Neuronal stem cell (in vitro differentiated cells): ENCODE results near the gene REELD1.

ENCODE experiments used
- DNase-seq: peaks from one replicate; pipeline ENCODE4 v3.0.0-alpha.2; 2013; ENCODE audit warnings: low spot score
- H2AFZ ChIP-seq: one replicate; pipeline ENCODE4 v1.6.1; 2013; ENCODE audit warnings: mild to moderate bottlenecking, low read length, inconsistent platforms
- H2AK5ac ChIP-seq: 2 replicates; pipeline ENCODE4 v1.6.1; 2013; ENCODE audit warnings: low read depth, mild to moderate bottlenecking, inconsistent platforms, low read length, moderate library complexity, mixed read lengths
- H2BK120ac ChIP-seq: 2 replicates; pipeline ENCODE4 v1.6.1; 2013; ENCODE audit warnings: low read depth, mild to moderate bottlenecking, inconsistent platforms, low read length, moderate library complexity, mixed read lengths
- H2BK12ac ChIP-seq: one replicate; pipeline ENCODE4 v1.6.1; 2013; ENCODE audit warnings: low read length, inconsistent platforms
- H2BK15ac ChIP-seq: 2 replicates; pipeline ENCODE4 v1.6.1; 2013; ENCODE audit warnings: mild to moderate bottlenecking, low read length, inconsistent platforms, mixed read lengths
- H2BK5ac ChIP-seq: one replicate; pipeline ENCODE4 v1.6.1; 2013; ENCODE audit warnings: inconsistent platforms, mild to moderate bottlenecking, low read length, moderate library complexity
- H3K14ac ChIP-seq: one replicate; pipeline ENCODE4 v1.6.1; 2013; ENCODE audit warnings: low read length, inconsistent platforms
- H3K18ac ChIP-seq: 2 replicates; pipeline ENCODE4 v1.6.1; 2013; ENCODE audit warnings: low read length, inconsistent platforms
- H3K23ac ChIP-seq: 2 replicates; pipeline ENCODE4 v1.6.1; 2013; ENCODE audit warnings: low read depth, mild to moderate bottlenecking, mixed read lengths, low read length, inconsistent platforms; ENCODE audit not compliant: poor library complexity
- H3K27ac ChIP-seq: replicated peaks from 3 replicates; pipeline ENCODE4 v1.5.1; 2013; ENCODE audit warnings: low read length, inconsistent platforms
- H3K27me3 ChIP-seq, 3 experiments: 2 replicates each; pipeline ENCODE4 v1.6.1; 2013; ENCODE audit warnings: low read length in 3 of 3, mild to moderate bottlenecking in 2 of 3, inconsistent platforms in 1 of 3, low read depth in 1 of 3, mixed read lengths in 1 of 3, moderate library complexity in 1 of 3; ENCODE audit not compliant: control insufficient read depth in 3 of 3, insufficient read depth in 3 of 3
- H3K36me3 ChIP-seq, 2 donors: replicated peaks in 1 of 2; 2 replicates each; pipeline ENCODE4 v1.6.1; 2013; ENCODE audit warnings: low read length in 2 of 2; ENCODE audit not compliant: control insufficient read depth in 2 of 2, insufficient read depth in 2 of 2
- H3K4ac ChIP-seq: 2 replicates; pipeline ENCODE4 v1.6.1; 2013; ENCODE audit warnings: inconsistent platforms, mild to moderate bottlenecking, low read length, moderate library complexity
- H3K4me1 ChIP-seq, 2 donors: 1 replicate in 1 of 2; 2 replicates in 1 of 2; pipeline ENCODE4 v1.6.1; 2013; ENCODE audit warnings: low read length in 2 of 2, low read depth in 1 of 2; ENCODE audit not compliant: control insufficient read depth in 2 of 2, insufficient read depth in 1 of 2
- H3K4me2 ChIP-seq: one replicate; pipeline ENCODE4 v1.6.1; 2013; ENCODE audit warnings: mild to moderate bottlenecking, low read length, inconsistent platforms; ENCODE audit not compliant: insufficient read depth, poor library complexity, severe bottlenecking
- H3K4me3 ChIP-seq, 2 donors: 2 replicates each; pipeline ENCODE4 v1.5.1; 2013; ENCODE audit warnings: low read length in 2 of 2, mild to moderate bottlenecking in 2 of 2, inconsistent platforms in 1 of 2, moderate library complexity in 1 of 2
- H3K79me1 ChIP-seq: one replicate; pipeline ENCODE4 v1.6.1; 2013; ENCODE audit warnings: low read depth, mild to moderate bottlenecking, inconsistent platforms, low read length, moderate library complexity
- H3K9ac ChIP-seq: one replicate; pipeline ENCODE4 v1.6.1; 2013; ENCODE audit warnings: mild to moderate bottlenecking, low read depth, low read length, inconsistent platforms; ENCODE audit not compliant: poor library complexity
- H3K9me3 ChIP-seq, 2 donors: replicated peaks in 1 of 2; 2 replicates each; pipeline versions ENCODE3 to v1.6.1; 2013; ENCODE audit warnings: low read length in 2 of 2, mild to moderate bottlenecking in 2 of 2, inconsistent platforms in 1 of 2, low read depth in 1 of 2, mixed read lengths in 1 of 2, moderate library complexity in 1 of 2; ENCODE audit not compliant: control insufficient read depth in 2 of 2, insufficient read depth in 1 of 2
- H4K8ac ChIP-seq: one replicate; pipeline ENCODE4 v1.6.1; 2013; ENCODE audit warnings: low read depth, mild to moderate bottlenecking, inconsistent platforms, low read length, moderate library complexity
- H4K91ac ChIP-seq: one replicate; pipeline ENCODE4 v1.6.1; 2013; ENCODE audit warnings: low read length, low read depth, mild to moderate bottlenecking, inconsistent platforms; ENCODE audit not compliant: poor library complexity
- WGBS, 2 donors: extraction: QIAGEN DNeasy Blood & Tissue Kit; methylation state at CpG; one replicate each; pipeline ENCODE4 v1.1.7; 2013; ENCODE audit warnings: missing lambda C conversion rate in 2 of 2, mixed read lengths in 1 of 2; ENCODE audit not compliant: insufficient read length in 2 of 2, insufficient replicate concordance in 1 of 2; ENCODE audit errors: extremely low coverage in 2 of 2; 5-methylcytosine and 5-hydroxymethylcytosine counted together

REELD1 gene

GRCh38 chr4:146265950-146266490 lies 51.7 kb downstream of the REELD1 start:
- Histone ChIP-seq H3K4ac (no peak overlapping the region), H4K8ac (no peak overlapping the region), H3K18ac (no peak overlapping the region), H2BK5ac (no peak overlapping the region), H2BK12ac (no peak overlapping the region), H3K79me1 (no peaks in the 10 kb centered on the region), H3K4me2 (no peak overlapping the region), H2AFZ (no peak overlapping the region), H3K4me3 (no peak overlapping the region), H2AK5ac (no peak overlapping the region), H3K14ac (no peak overlapping the region), H2BK15ac (no peak overlapping the region), H3K9ac (no peak overlapping the region), H3K4me1 (peaks cover 4 to 12% of the 10 kb centered on the region in 2 donors), H3K27ac (no peak overlapping the region), H3K27me3 (no peaks in the 10 kb centered on the region), H4K91ac (no peak overlapping the region), H3K36me3 (no peaks in the 10 kb centered on the region), H2BK120ac (no peak overlapping the region), H3K9me3 (no peaks in the 10 kb centered on the region), H3K23ac (no peak overlapping the region)
- WGBS, 2 donors: no CpG with 5 or more reads among the region's 2 CpGs
- no peak for DNase-seq

DNA sequence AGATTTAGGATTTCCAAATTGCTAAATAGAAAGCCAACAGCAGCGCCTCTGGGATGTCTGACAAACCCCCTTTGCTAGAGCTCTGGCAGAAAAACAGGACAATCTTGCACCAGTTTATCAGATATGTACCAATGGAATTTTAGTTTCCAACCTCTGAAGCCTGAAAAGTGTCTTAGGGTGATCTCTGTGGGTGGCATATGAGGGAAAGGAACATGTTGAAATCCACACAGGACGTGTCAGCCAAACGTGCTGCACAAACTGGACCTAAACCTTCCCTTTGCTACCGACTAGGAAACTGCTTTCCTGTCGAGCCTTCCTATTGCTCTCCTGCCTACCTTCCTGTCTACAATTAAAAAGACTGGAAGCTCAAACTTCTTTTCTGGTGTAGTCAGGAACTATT lies 53.5 kb downstream of the REELD1 start:
- Histone ChIP-seq H3K9me3 (no peaks in the 10 kb centered on the region), H3K27ac (no peak overlapping the region), H3K36me3 (no peaks in the 10 kb centered on the region), H3K18ac (no peak overlapping the region), H4K8ac (no peak overlapping the region), H3K14ac (no peak overlapping the region), H4K91ac (no peak overlapping the region), H3K27me3 (no peaks in the 10 kb centered on the region), H3K23ac (no peak overlapping the region), H2AK5ac (no peak overlapping the region), H3K4ac (no peak overlapping the region), H3K79me1 (no peaks in the 10 kb centered on the region), H2AFZ (no peak overlapping the region), H3K4me2 (no peak overlapping the region), H3K9ac (no peak overlapping the region), H2BK12ac (no peak overlapping the region), H3K4me1 (peaks cover 4 to 14% of the 10 kb centered on the region in 2 donors), H2BK5ac (no peak overlapping the region), H2BK120ac (no peak overlapping the region), H2BK15ac (no peak overlapping the region), H3K4me3 (no peak overlapping the region)
- DNase-seq: no peak
- no CpG with 5 or more reads among the region's 5 CpGs for WGBS, 2 donors

DNA sequence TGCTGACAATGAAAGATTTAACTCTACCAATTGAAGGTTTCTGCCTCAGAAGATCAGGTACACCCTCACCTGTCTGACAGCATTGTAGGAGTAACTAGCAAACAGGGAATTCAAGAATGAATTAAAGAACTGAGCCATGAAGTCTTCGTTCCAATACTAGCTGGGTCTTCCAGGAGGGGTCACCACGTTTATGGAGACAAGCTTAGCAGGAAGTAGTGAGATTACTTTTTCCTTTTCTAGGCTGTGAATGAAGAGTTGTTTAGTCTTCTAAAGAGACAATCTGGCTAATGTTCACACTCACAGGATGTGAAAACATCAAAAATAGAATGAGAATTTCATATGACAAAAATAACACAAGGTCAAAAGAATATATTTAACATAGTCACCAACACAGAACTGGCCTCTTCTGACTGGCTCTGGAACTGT lies 54.9 kb downstream of the REELD1 start:
- no peak overlapping the region for H2BK120ac ChIP-seq
- no peak overlapping the region for H3K23ac ChIP-seq
- no peak overlapping the region for H2AFZ ChIP-seq
- H3K9me3 ChIP-seq: no peaks in the 10 kb centered on the region
- no peaks in the 10 kb centered on the region for H3K36me3 ChIP-seq
- H3K14ac ChIP-seq: no peak overlapping the region
- H4K91ac ChIP-seq: no peak overlapping the region
- H3K4me1 ChIP-seq: peaks cover 4 to 14% of the 10 kb centered on the region in 2 donors
- H3K18ac ChIP-seq: no peak overlapping the region
- H3K27ac ChIP-seq: no peak overlapping the region
- H4K8ac ChIP-seq: no peak overlapping the region
- no peak overlapping the region for H3K4me2 ChIP-seq
- no peak overlapping the region for H3K4ac ChIP-seq
- H2BK12ac ChIP-seq: no peak overlapping the region
- H2BK5ac ChIP-seq: no peak overlapping the region
- H3K27me3 ChIP-seq: no peaks in the 10 kb centered on the region
- no peak for DNase-seq
- WGBS, 2 donors: no CpG with 5 or more reads among the region's 2 CpGs
- H2AK5ac ChIP-seq: no peak overlapping the region
- no peak overlapping the region for H3K9ac ChIP-seq
- H3K4me3 ChIP-seq: no peak overlapping the region
- H3K79me1 ChIP-seq: no peaks in the 10 kb centered on the region
- no peak overlapping the region for H2BK15ac ChIP-seq

DNA sequence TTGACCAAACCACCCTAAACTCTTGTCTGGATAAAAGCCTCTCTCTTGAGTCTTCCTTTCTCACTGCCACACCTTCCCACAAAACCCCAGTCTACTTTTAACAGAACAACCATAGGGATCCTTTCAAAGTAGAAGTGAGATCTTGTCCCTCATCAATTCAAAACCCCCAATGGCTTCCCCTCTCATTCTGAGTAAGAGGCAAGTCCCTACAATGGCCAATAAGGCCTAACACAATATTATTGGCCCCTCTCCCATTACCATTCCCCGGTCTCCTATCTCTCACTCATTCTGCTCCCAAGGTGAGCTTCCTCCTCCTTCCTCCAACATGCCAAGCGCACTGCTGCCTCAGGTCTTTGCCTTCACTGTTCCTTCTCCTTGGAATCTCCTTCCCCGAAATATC lies 57.1 kb downstream of the REELD1 start:
- H3K36me3 ChIP-seq: no peaks in the 10 kb centered on the region
- no peak overlapping the region for H3K4me2 ChIP-seq
- H2BK15ac ChIP-seq: no peak overlapping the region
- no peaks in the 10 kb centered on the region for H3K27me3 ChIP-seq
- H2BK12ac ChIP-seq: no peak overlapping the region
- no peak overlapping the region for H3K23ac ChIP-seq
- H2BK120ac ChIP-seq: no peak overlapping the region
- H3K9ac ChIP-seq: no peak overlapping the region
- no peak overlapping the region for H2AFZ ChIP-seq
- no peaks in the 10 kb centered on the region for H3K9me3 ChIP-seq
- no peak overlapping the region for H3K4ac ChIP-seq
- no peak overlapping the region for H3K4me3 ChIP-seq
- no peak overlapping the region for H4K91ac ChIP-seq
- no peak overlapping the region for H3K27ac ChIP-seq
- peaks cover 4% of the 10 kb centered on the region in 2 donors for H3K4me1 ChIP-seq
- no peak overlapping the region for H2AK5ac ChIP-seq
- H2BK5ac ChIP-seq: no peak overlapping the region
- no peaks in the 10 kb centered on the region for H3K79me1 ChIP-seq
- no peak overlapping the region for H4K8ac ChIP-seq
- DNase-seq: no peak
- H3K14ac ChIP-seq: no peak overlapping the region
- no CpG with 5 or more reads among the region's 3 CpGs for WGBS, 2 donors
- no peak overlapping the region for H3K18ac ChIP-seq
